ENCODE measurements around the gene MCU.
"Not testable (repeated sequence)": the region's sequence is repeated elsewhere in the genome, so short reads cannot be mapped to it uniquely, and the experiment has no call there.

MCU gene

DNA sequence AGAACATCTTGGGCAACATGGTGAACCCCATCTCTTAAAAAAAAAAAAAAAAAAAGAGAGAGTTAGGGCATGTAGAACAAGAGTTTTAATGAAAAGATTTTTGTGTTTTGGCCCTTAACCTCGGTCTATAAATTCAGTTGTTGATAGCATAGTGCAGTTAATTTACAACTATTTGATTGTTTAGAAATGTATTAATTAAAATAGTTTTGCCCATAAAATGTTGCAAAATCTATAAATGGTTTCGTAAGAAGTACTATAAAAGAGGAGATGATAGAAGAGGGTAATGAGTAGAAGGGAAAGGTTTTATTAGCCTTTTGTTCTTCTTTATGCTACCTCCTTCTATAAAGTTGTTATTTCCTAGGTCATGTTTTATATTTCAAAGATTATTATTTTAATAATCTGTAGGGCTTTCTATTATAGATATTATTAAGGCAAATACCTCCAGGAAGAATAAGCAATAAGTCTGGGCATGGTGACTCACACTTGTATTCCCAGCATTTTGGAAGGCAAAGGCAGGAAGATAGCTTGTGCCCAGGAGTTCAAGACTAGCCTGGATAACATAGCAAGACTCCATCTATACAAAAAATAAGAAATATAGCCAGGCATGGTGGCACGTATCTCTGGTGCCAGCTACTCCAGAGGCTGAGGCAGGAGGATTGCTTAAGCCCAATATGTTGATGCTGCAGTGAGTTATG lies 73.3 kb downstream of the MCU start:
- DNase-seq: no peak

- not testable (repeated sequence) for DNase-seq
Observed at GRCh38 chr10:72771195-72771594, 79.3 kb downstream of the MCU start.

GRCh38 chr10:72772031-72772430 lies 80.1 kb downstream of the MCU start:
- DNase-seq: no peak

DNA sequence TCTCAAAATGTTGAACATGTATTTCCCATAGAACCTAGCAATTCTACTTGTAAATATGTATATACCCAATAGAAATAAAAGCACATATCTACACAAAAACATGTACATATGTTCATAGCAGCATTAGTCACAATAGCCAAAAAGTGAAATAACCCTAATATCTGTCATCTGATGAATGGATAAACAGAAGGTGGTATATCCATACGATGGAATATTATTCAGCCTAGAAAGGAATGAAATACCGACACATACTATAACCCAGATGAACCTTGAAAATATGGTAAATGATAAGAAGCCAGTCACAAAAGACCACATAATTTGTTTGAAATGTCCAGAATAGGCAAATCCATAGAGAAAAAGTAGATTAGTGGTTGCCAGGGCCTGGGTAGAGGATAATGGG lies 87.9 kb downstream of the MCU start:
- DNase-seq: no peak

GRCh38 chr10:72782649-72783330 lies 90.8 kb downstream of the MCU start:
- no peak for DNase-seq

- no peak for DNase-seq
Observed at GRCh38 chr10:72783410-72783833, 91.5 kb downstream of the MCU start.

DNA sequence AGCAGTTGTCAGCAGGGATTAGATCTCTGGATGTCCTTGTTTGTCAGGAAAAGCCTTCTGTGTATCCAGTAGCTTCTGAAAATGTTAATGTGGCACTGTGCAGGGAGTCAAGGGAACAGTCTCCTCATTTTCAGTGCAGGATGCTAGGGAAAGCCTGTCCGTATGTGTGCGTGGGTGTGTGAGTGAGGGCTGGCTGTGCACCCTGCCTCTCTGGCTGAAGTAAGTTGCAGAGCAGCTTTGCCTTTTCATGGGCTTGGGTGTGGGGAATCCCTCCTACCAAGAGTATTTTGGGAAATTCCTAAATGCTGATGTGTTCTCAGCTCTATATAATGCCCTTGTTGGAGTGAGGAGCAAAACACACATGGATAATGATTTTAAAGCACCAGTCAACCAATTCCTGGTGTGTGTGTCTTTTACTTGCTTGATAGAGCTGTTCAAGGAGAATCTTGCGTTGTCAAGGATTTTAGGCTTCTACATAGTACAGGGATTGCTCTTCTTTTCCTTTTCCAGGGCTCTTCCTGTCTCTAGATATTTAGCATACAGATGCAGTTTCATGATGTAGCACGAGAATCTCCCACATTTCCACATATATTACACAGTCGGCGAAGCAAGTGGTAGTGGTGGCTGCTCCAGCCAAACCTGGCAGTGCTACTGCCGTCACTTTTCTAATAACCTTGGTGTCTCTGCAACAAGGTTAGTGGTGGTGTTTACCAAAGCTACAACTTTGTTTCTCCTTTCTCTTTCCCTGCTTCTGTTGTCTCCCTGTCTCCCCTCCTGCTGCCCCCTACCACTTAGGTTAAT lies 92.8 kb downstream of the MCU start:
- no peak for DNase-seq

GRCh38 chr10:72785409-72785808 lies 93.5 kb downstream of the MCU start:
- DNase-seq: no peak

GRCh38 chr10:72790216-72790990 lies 98.5 kb downstream of the MCU start:
- no peak for DNase-seq

DNA sequence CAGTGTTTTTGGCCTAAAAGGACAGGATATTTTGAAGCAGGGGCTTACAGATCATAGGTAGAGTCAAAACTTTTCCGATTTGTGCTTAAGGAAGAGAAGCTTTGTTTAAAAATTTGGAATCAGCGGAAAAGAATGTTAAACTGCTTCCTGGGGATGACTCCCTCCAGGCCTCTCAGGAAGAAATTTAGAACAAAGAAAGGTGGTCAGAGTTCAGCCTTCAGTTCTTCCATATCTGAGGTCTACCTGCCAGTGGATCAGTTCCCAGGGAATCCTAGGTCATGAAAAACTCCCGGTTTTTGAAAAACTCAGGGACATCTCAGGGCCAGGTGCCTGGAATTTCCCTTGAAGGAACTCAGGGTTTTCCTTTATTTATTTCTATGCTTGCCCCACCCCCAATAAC lies 100.3 kb downstream of the MCU start:
- DNase-seq: no peak

GRCh38 chr10:72793752-72794151 lies 101.8 kb downstream of the MCU start:
- DNase-seq: no peak

DNA sequence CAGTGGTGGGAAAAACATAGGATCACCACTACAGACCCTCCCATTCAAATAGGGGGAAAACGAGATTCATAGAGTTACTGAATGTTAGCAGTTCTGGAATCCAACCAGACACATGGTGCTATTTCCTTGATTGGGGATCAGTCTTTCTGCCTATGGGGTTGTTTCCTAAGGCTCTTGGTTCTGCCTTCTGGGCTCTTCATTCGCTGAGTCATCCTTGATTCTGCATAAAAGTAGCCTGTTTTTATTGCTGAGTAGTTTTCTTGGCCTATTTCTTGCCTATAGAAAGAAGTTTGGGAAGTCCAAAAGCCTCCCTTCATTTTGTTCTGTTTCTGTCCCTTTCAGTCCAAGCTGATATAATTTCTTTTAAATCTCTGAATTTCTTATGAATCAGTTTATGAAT lies 102.3 kb downstream of the MCU start:
- DNase-seq: no peak

GRCh38 chr10:72796042-72796441 lies 104.1 kb downstream of the MCU start:
- DNase-seq: no peak

DNA sequence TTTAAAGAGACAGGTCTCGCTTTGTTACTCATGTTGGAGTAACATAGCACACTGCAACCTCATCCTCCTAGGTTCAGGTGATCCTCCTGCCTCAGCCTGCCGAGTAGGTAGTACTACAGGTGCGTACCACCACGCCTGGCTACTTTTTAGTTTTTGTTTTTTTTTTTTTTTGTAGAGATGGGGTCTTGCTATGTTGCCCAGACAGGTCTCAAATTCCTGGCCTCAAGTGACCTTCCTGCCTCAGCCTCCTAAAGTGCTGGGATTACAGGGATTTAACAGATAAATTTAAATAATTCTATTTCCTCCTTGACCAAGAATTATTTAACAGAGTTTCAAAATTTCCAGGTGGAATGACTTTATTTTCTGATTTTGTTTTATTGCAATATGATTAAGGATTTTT lies 104.6 kb downstream of the MCU start:
- no peak for DNase-seq

- DNase-seq: no peak
Observed at GRCh38 chr10:72800000-72800740, 108.2 kb downstream of the MCU start.

DNA sequence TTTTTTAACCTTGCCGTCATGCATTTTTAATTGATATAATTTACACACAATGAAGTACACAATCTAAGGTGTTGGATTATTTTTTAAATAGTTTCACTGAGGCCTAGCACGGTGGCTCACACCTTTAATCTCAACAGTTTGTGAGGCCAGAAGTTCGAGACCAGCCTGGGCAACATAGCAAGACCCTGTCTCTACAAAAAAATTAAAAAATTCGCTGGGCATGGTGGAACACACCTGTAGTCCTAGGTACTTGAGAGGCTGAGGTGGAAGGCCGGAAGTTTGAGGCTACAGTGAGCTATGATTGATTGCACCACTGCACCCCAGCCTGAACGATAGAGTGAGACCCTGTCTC lies 108.8 kb downstream of the MCU start:
- no peak for DNase-seq

DNA sequence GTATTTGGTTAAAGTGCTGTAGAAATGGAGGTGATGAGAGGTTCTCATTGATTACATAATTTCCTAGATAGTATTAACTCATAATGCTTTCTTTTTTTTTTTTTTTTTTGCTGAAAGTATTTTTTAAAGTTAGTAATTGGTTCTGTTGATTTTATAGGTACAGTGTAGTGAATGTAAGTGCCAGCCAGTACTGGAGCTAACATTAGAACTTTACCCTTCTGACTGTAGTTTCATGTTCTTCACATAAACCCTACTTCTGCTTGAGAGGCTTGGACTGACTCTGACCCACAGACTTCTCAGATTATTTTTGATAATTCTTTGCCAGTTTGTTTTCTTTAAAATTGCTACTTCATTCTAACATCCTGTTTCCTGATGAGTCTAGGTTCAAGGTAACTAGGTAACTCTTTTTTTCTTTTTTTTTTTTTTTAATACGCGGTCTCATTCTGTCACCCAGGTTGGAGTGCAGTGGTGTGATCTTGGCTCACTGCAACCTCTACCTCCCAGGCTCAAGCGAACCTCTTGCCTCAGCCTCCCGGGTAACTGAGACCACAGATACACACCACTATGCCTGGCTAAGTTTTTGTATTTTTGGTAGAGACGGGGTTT lies 109.4 kb downstream of the MCU start:
- no peak for DNase-seq

GRCh38 chr10:72802332-72802731 lies 110.4 kb downstream of the MCU start:
- no peak for DNase-seq

DNA sequence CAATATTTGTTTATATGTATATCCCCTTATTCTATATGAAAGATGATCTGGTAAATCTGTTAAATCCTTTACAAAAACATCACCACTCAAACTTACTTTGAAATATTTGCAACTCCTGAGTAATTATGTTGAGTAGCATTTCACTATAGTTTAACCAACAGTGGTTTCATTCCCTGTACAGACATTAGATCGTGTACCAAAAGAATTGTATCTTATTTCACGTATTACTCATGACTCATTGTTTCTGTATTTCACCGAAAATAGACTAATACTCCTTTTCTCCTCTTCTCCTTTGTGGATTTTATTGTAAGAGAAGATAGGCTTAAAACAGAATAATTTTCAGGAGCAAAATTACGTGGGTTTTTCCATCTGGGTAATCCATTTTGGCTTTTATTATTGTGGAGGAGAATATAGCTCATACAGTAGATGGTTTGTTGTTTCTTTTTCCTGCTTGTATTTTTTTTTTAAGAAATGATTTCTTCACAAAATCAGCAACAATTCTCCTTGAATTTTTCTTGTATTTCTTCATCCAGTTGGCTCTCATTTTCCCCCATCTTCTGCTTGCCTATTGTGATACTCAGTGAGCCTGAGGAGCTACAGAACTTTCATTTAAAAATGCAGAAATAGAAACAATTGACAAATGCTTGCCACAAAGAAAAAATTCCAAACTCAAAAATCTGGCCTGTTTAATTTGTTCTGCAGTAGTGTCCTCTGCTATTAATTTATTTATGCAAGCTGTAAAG lies 111.0 kb downstream of the MCU start:
- DNase-seq: no peak

DNA sequence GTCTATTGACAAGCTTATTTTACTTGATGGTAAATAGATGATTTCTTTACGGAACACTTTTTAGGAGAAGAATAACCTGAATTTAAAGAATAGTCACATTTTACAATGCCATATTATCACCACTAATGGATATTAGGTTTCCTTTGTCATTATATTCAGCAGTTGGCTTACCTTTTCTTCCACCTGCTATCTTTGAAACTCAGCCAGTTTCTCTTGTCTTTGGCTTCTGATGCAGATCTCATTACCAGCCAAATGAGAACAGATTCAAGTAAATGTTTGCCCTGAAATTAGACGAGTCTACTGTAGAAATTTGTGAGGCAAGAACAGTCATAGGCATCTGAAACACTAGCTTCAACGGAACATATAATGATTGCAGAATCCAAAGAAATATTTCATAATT lies 116.1 kb downstream of the MCU start:
- DNase-seq: no peak

DNA sequence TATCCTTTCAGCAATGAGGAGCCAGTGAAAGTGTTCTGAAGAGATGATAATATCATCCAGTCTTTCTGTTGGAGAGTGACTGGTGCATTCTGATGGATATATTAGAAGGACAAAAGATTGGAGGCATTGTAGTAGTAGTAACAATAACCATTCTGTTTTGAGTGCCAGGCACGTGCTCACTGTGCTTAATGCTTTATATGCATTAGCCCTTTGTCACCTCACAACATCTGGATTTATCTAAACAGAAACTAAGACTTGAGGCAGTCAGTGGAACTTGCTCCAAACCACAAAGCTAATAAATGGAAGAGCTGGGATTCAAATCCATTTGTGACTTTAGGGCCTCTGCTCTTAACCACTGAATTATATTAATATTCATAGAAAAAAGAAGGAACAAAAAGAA lies 117.1 kb downstream of the MCU start:
- DNase-seq: no peak

Measured in stimulated activated CD4-positive, alpha-beta T cell treated with anti-CD3 and anti-CD28 coated beads, Interleukin-4, amount 100 ng/mL, for 4 hours (primary cell).